GM21360 (cell line): ENCODE data around the gene KCNMB2.

Source experiments
- ATAC-seq: cut with Tn5 transposase; IDR thresholded peaks from one replicate; pipeline ENCODE4 v1.9.1; 2021; ENCODE audit warnings: mild to moderate bottlenecking, moderate library complexity; ENCODE audit not compliant: unreplicated experiment

Gene KCNMB2

DNA sequence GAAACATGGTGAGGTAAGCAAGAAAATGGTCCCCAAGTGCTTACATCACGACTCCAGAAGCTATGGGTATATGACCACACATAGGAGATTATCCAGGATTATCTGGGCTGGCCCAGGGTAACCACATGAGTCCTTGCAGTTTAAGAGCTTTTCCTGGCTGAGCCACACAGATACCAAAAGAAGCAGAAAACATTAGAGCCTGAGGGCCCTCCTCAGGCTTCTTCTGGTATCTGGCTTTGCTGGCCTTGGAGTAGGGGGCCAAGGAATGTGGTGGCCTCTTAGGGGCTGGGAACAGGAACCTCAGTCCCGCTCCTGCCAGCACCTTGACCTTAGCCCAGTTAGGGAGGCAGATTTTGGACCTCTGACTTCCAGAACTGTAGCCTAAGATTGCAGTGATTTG is 259.1 kb downstream of the KCNMB2 start:
- ATAC-seq, result no peak

DNA sequence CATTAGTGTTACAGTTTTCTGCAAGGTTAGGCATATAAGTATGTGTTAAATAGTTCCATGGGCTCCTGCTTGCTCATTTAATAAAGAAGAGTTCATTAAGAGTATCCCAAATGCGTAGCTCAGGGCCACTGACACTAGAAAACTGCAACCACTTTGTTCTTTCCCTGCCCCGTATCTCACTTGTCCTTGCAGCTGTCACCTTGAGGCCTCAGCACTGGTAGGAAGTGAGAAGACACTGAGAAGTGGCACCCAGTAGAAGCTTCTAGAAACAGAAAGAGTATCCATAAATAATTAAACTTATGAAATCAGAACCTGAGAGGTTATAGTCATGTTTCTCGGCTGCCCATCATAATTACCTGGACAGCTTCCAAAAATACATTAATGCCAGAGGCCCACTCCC is 266.0 kb downstream of the KCNMB2 start:
- no peak for ATAC-seq

DNA sequence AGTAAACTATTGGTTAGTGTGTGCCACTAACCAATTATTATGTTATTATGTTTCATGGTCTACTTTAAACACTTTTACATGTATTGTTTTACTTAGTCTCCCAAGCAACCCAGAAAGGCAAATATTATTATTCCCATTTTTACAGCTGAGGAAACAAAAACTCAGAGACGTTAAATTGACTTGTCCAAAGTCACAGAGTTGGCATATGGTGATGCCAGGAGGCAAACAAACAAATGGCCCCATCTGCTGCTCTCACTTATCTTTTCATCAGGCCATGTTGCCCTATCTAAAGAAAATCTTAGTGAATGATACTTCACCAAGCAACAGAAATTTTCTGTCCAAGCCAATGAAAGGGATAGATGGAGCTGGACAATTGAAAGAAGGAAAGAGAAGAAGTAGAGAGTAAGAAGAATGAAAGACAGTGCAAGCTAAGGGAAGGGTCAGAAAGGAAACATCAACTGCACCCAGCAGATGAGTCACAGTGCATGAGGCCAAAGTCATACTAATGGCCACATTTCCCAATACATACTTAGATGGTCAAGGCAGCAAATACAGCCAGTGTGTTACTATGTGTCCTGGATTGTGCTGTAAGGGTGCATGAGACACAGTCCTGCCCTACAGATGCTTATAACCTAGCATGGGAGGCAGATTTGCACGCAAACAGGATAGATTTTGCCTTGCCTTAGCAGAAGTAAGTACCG is 266.9 kb downstream of the KCNMB2 start:
- ATAC-seq, result no peak

DNA sequence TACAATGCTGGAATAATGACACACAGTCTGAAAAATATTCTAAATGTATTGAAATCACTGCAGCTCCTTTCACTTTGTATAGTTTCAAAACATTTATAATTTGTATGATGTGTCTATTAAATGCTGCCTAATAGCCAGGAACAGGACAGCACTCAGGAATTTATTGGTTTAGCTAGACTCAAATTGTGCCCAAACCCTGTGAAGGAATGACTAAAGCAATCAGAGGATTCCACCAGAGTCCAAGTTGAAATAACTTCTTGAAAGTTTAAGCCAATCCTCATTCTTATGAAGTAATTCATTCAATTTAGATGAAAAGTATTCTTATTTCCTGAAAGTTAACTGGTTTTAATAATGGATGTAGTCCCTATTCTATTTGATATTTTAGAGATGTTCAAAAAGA is 268.4 kb downstream of the KCNMB2 start:
- no peak for ATAC-seq

DNA sequence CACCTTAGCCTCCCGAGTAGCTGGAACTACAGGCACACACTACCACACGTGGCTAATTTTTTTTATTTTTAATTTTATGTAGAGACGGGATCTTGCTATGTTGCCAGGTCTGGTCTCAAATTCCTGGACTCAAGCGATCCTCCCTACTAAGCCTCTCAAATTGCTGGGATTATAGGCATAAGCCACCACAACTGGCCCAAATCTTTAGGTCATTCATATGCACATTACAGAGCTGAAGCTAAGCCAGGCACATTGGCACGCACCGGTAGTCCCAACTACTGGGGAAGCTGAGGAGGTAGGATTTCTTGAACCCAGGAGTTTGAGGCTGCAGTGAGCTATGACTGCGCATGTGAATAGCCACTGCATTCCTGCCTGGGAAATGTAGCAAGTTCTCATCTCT is 269.5 kb downstream of the KCNMB2 start:
- ATAC-seq, result no peak

DNA sequence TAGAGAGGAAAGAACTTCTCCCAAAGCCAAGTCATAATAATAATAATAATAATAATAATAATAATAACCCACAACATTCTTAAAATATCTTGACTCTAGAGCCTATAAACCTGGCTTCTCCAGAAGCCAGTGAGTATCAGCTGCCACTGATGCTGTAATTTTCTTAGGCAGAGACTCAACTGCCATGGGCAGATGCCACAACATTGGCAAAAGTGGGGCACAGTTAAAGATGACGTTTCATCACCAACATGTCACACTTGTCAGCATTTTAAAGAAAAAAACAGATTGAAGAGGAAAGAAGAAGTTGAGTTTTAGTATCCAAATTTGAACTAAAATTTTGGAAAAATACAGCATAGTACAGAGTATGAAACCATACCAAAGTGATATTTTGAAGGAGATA is 270.4 kb downstream of the KCNMB2 start:
- no peak for ATAC-seq

DNA sequence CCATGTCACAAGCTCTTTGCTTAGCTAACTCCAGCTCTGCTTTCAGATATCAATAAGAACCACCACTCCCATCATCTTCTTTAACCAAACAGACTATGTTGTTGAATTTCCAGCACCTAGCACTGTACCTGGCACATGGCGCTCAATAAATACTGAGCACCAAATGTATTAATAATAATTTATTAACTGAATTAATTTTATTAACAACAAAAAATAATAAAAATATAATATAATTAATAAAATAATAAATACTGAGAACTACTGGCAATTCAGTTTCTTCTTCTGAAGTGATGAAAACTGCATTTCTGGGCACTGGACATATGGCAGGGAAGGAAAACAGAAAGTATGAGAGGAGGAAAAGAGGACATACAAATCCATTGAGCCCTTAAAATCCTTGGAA is 271.5 kb downstream of the KCNMB2 start:
- ATAC-seq, result no peak

DNA sequence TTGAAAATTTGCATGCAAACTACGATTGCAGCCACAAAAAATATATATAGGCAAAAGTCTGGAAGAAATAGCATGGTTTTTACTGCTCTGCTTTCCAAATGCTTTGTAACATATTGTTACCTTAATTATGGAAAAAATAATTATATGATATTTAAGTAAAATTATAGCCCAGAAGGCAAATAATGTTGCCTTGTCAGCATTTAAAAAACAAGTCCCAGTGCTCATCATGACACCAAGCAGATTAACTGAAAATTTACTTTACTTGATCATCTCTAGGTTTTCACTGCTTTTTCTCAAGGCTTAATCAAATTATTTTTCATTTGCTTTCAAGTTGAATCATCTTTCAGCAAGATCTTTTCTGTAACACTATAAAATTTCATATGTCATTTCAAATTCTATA is 272.5 kb downstream of the KCNMB2 start:
- ATAC-seq, result no peak

DNA sequence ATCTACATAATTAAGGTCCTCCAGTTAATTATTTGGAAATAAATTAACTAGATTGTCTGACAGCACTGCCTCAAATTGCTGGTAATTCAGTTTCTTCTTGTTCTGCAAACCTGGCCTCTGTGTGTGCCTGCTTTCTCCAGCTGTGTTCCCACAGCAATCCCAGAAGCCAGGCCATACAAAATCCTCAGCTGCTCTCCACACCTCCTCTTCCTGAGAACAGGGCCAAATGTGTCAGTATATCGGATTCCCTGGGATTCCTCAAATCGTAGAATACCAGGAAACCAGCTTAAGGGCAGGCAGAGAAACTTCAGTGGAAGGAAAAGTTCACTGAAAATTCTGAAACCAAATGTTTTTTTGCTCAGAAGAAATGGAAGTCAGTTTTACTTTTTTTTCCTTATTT is 273.9 kb downstream of the KCNMB2 start:
- no peak for ATAC-seq

DNA sequence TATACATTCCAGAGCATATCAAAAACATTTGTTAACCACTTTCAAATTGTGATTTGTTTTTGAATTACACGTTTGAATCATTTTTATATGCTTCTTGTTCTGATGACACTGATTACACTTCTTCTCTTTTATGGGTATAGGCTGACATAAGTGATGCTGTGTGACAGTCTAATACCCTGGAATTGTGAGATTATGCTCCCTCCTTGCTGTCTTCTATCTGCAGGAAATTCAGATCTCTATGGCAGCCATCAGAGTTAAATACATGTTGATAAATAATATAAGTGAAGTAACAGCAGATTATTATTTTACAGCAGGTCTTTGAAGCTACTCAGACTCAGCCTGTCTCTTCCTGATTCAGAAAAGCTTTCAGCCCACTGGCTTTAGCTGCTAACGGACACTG is 286.5 kb downstream of the KCNMB2 start:
- ATAC-seq, result no peak

DNA sequence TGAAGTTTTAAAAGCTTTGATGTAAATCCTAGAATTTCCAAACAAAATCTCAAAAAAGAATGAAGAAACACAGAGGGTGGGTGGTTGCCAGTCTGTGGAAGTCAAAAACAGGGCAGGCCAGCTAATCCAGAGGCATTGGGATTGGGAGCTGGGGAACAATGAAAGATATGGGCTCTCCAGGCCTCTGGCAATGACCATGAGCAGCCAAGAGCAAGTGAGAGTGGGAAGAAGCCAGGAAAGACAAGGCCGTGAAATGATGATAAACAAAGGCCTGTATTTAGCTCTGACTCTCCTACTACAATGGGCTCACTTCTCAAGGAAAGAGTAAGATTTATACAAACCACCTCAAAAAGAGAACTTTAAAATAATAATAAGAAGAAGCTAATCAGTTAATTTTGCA is 286.9 kb downstream of the KCNMB2 start:
- no peak for ATAC-seq

DNA sequence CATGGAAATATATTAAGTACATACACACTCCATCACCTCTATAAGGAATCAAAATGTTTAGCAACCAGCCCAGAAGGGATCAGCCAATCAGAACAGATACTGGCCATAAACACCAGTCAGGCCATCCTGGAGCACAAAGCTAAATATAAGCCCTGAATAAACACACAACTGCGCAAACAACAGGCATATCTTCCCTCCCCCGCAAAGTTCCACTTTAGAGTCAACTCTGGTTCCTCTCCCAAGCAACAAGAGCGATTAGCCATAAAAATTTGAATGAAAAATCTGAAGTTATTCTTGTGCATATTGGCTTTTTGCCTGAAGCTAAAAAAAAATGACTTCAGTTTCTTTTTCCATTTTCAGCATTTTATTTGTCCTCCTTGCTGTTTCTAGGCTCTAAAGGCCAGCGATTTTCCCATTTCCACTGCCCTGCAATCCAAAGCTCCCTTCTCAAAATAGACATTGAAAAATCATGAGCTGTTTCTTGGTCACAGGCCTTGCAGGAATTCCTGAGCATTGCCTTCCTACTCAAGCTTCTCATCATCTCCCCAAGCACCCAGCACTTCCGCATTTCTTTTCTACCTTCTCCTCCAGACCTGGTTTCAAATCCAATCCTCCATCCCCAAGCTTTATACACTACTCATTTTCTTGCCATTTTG is 287.5 kb downstream of the KCNMB2 start:
- no peak for ATAC-seq

DNA sequence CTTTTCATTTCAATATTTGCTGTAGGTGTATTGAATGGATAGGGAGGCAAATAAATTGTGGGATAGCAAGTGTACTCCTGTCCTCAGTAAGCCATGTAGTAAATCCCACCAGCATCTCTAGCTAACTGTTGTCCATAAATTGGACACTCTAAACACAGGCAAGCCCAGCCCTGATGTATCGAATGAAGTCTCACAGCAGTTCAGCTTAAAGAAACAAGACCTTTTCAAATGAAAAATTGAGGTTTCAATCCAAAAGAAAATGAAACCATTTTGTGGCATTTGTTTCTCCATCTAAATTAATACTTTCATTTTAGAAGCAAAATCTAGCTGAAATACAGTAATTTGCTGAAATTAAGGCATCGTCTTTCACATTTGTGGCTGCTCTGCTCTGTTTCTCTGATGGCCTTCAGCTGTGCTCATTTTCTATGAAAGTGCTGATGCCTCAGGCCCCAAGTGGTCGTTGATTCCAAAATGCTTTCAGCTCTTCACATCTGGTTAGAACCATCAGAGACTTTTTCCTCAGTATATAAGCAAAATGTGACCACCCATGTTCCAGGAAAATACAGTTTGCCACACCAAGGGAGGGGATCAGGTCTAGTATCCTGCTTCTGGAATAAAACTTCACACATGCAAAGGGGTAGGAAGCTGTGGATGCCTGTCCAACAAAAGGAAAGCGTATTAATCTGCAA is 290.3 kb downstream of the KCNMB2 start:
- no peak for ATAC-seq

DNA sequence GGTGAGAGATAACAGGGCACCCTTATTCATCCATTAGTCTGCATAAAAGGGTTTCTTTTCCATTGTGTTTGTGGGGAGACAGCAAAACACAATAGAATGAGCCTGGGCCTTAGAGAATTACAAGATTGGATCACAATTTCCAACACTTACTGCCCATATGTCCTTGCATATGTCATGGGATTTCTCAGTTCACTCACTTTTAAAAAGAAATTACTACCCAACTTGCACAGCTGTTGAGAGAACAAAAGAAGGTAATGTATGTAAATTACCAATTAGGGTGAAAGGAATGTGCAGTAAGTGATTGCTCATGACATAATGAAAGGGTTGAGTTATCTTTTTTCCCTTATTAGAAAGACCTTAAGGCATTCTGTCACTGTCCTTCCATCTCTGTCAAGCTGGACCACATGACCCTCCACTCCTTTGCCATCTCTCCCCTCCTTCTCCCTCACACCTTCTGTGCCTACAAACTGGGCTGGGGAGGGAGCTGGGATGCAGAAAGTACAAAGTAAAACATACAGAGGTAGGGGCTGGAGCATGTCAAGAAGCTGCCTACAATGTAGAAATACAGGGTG is 291.1 kb downstream of the KCNMB2 start:
- ATAC-seq, result no peak

DNA sequence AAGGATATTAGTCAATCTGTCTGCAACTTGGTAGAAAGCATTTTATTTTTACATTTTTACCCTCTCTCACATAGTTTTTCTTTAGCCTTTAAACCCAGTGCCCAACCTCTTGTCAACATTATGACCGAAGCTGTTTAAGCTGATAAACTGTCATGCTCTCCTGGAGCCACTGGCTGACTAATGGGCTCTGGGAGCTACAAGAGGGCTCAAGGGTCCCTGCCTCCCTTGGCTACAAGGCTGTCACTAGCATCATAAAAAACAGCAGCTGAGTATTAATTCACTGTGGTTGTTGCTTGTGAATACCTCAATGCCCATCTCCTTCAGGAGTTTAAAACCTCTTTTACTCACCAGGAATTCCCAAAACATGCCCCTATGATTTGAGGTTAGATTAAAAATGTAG is 297.5 kb downstream of the KCNMB2 start:
- ATAC-seq, result no peak

DNA sequence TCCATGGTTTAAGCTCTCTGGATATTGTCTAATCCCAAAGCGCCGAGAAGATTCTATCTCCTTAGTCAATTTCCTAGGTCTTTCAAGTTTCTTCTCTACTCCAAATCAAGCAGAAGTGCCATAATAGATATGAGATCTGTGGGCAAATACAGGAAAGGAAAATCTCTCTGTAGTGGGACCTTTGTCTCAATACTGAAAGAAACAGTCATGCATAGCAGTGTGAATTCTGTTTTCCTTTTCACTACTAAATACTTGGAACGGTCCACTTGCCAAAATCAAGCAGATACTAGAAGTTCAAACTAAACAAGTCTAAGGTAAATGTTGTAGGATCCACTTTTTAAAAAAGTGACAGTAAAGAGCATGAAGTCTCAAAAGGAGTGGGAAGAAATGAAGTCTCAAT is 298.8 kb downstream of the KCNMB2 start:
- no peak for ATAC-seq

DNA sequence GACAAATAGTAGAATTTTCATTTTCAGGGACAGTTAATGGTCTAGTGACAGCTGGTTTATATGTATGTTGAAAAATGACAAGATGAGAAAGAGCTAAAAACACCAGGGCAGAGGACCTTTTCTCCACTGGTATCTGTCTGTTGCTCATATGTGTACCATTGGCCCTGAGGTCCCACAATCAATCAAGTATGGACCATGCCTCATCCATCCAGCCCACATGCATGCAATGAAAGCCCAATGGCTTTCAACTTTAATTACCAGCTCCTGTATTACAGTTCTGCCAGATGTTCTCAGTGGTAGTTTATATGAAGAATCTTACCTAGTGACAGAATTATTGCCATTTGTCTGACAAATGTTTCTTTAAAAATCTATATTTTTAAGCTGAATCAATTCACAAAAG is 301.3 kb downstream of the KCNMB2 start:
- ATAC-seq, result no peak

DNA sequence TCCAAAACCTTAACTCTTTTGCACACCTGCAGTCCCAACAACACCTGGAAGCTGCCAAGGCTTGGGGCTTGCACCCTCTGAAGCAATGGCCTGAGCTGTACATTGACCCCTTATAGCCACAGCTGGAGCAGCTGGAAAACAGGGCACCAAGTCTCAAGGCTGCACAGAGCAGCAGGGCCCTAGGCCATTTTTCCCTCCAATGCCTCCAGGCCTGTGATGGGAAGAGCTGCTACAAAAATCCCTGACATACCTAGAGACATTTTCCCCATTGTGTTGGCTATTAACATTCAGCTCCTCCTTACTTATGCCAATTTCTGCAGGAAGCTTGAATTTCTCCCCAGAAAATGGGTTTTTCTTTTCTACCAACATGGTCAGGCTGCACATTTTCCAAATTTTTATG is 304.4 kb downstream of the KCNMB2 start:
- no peak for ATAC-seq

DNA sequence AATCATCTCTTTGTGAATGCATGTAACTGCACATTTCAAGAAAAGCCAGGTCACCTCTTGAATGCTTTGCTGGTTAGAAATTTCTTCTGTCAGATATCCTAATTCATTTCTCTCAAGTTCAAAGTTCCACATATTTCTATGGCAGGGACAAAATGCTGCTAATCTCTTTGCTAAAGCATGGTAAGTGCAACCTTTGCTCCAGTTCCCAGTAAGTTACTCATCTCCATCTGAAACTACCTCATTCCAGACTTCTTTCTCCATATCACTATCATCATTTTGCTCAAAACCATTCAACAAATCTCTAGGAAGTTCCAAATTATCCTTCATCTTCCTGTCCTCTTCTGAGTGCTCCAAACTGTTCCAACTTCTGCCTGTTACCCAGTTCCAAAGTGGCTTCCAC is 304.8 kb downstream of the KCNMB2 start:
- ATAC-seq, result no peak

DNA sequence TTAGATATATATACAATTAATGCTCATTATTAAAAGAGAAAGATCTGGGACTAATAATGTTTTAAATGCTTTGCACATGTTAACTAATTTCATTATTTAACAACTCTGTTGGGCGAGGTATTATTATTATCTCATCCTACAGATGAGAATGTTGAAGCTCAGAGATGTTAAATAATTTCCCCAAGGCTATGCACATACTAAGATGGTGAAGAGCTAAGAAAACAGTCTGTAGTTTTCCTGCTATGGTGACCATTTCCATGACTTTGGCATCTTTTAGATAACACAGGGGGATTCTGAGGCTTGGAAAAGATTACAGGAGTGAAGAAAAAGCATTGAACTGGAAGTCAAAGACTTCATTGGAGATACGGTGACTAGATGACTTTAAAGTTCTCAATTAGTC is 308.7 kb downstream of the KCNMB2 start:
- ATAC-seq, result no peak

DNA sequence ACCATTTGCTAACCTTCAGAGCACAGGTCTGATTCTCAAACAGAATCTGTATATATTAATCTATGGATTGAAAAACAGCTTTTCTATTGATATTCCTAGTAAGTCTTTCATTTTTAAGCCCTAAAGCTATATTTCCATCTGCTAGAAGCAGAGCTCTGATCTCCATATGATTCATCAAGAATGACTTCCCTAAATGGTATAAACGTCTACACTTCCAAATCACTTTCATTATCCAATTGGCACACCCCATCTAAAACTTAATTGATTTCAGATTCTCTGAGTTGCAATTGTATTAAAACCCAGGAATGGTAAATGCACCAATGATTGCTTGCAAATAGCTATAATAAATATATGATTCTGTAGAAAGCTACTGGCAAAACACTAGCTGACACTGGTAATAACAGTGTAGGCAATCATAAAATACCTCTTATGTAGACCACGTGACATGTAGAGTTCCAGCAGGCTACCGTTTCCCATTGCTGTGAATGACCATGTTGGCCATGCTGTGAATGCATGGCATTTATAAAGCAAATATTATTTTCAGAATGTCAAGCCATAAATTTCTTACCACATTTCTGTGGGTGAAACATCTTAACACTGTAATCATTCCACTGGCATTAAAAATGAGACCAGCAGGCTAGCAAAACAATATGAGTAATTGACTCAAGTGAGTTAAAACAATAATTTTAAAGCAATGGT is 309.3 kb downstream of the KCNMB2 start:
- ATAC-seq, result no peak
